T-cell (primary cell): ENCODE data around the gene CCR7. TPM values are rescaled to one million over a fixed set of nuclear protein-coding genes. Genes with fewer than 3 reads are reported as not detected.
A peak's percentile ranks its signal among the peaks of the same experiment; 100 is the strongest.
"Not testable (repeated sequence)": the region's sequence is repeated elsewhere in the genome, so short reads cannot be mapped to it uniquely, and the experiment has no call there.

Source experiments
- ATAC-seq, 4 experiments: fragments of 200-7000 bp in 3 of 4; fragments of 150-1000 bp in 1 of 4; cut with Tn5 transposase; replicated peaks in 1 of 4; 1 replicate in 3 of 4; 2 replicates in 1 of 4; pipeline ENCODE4 v1.10.0; 2021; ENCODE audit warnings: moderate library complexity in 3 of 4, mild to moderate bottlenecking in 2 of 4, moderate number of reproducible peaks in 1 of 4
- CTCF ChIA-PET, 2 donors: fragments of 300-600 bp; sonication (Branson Sonifier 250); formaldehyde crosslinking; loops; one replicate each; lab custom pipeline; 2022; ENCODE audit warnings: antibody characterized with exemption in 2 of 2; lab: Charles Lee
- POLR2A ChIA-PET, 2 donors: fragments of 300-600 bp; sonication (Branson Sonifier 250); formaldehyde crosslinking; loops; one replicate each; lab custom pipeline; 2022; ENCODE audit warnings: antibody characterized with exemption in 2 of 2; lab: Charles Lee
- DNase-seq, 35 experiments: peaks; one replicate each; pipeline versions ENCODE4 v3.0.0 to v3.0.0-alpha.2; 2013 to 2023
- H3K27ac ChIP-seq: one replicate; pipeline ENCODE4 v1.5.1; 2013; ENCODE audit warnings: low read length
- H3K27me3 ChIP-seq, 2 experiments: replicated peaks in 1 of 2; 1 replicate in 1 of 2; 2 replicates in 1 of 2; pipeline versions ENCODE4 v1.6.1 to v1.7.0; 2013; ENCODE audit warnings: low read length in 1 of 2, mixed read lengths in 1 of 2; ENCODE audit not compliant: control insufficient read depth in 2 of 2, insufficient read depth in 2 of 2; ENCODE audit errors: extremely low read depth in 1 of 2
- H3K36me3 ChIP-seq, 2 donors: 1 replicate in 1 of 2; 2 replicates in 1 of 2; pipeline versions ENCODE4 v1.6.1 to v1.7.0; 2013; ENCODE audit warnings: low read length in 1 of 2; ENCODE audit not compliant: control insufficient read depth in 2 of 2, insufficient read depth in 1 of 2; ENCODE audit errors: extremely low read depth in 1 of 2
- H3K4me1 ChIP-seq, 2 experiments: 1 replicate in 1 of 2; 2 replicates in 1 of 2; pipeline versions ENCODE4 v1.6.1 to v1.7.0; 2013; ENCODE audit warnings: low read length in 2 of 2, mixed read lengths in 1 of 2; ENCODE audit not compliant: insufficient read depth in 2 of 2, control insufficient read depth in 1 of 2; ENCODE audit errors: extremely low read depth in 1 of 2
- H3K4me3 ChIP-seq, 2 donors: 1 replicate in 1 of 2; 2 replicates in 1 of 2; pipeline versions ENCODE4 v1.5.1 to v1.7.0; 2013; ENCODE audit warnings: mild to moderate bottlenecking in 2 of 2, low read length in 1 of 2, moderate library complexity in 1 of 2; ENCODE audit not compliant: control insufficient read depth in 1 of 2; ENCODE audit errors: extremely low read depth in 1 of 2
- H3K9me3 ChIP-seq: 2 replicates; pipeline ENCODE4 v1.7.0; 2013
- H3K27ac Mint-ChIP-seq, 2 donors: one replicate each; pipeline ENCODE4 v1.8.0; 2020 to 2021; ENCODE audit warnings: mild to moderate bottlenecking in 2 of 2, mixed read lengths in 2 of 2
- H3K27me3 Mint-ChIP-seq, 2 donors: one replicate each; pipeline ENCODE4 v1.8.0; 2021 to 2022; ENCODE audit warnings: mixed read lengths in 2 of 2
- H3K36me3 Mint-ChIP-seq: one replicate; pipeline ENCODE4 v1.8.0; 2021; ENCODE audit warnings: mixed read lengths
- H3K4me1 Mint-ChIP-seq, 3 donors: one replicate each; pipeline ENCODE4 v1.8.0; 2020 to 2022; ENCODE audit warnings: mixed read lengths in 3 of 3, mild to moderate bottlenecking in 1 of 3
- H3K4me3 Mint-ChIP-seq, 3 donors: one replicate each; pipeline ENCODE4 v1.8.0; 2020 to 2022; ENCODE audit warnings: mild to moderate bottlenecking in 3 of 3, mixed read lengths in 3 of 3, moderate library complexity in 3 of 3
- H3K9me3 Mint-ChIP-seq, 3 donors: one replicate each; pipeline ENCODE4 v1.8.0; 2020 to 2022; ENCODE audit warnings: mixed read lengths in 3 of 3
- WGBS: methylation state at CpG from one replicate; pipeline ENCODE4 v1.1.5; 2013; ENCODE audit warnings: missing lambda C conversion rate; ENCODE audit not compliant: insufficient coverage; 5-methylcytosine and 5-hydroxymethylcytosine counted together
- total RNA-seq, 35 experiments: library from RNA in 6 of 35; stranded (reverse) in 6 of 35; fragments of 120-200 nt in 1 of 35; gene quantifications; one replicate each; pipeline versions ENCODE4 v1.2.1 to v1.2.4 and lab custom pipeline; 2013 to 2026

Gene CCR7
- total RNA-seq, 5 donors from 2014 or later (not counting 1 experiment from before 2014, with no cell fraction given): 173 to 438 (median 340) TPM

DNA sequence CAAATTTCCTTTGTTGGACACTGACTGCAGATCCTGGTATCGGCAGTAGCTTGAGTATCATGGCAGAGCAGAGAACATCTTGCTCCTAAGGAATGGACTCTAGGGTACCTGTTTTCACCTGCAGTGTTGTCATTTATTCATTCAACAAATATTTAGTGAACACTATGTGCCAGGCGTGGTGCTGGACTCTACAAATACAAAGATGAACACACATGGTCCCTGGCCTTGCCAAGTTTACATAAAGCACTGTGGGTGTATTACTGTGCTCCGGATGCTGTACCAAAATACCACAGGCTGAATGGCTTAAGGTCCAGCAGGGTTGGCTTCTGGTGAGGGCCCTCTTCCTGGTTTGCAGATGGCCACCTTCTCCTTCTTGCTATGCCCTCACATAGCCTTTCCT is 14.2 kb upstream of the CCR7 start:
- WGBS: 100% methylated on average over 1 of the region's 3 CpGs
- Histone ChIP-seq H3K4me1 (peaks cover 43 to 65% of the 10 kb centered on the region in 2 experiments), H3K36me3 (no peaks in the 10 kb centered on the region), H3K27me3 (no peaks in the 10 kb centered on the region), H3K9me3 (no peaks in the 10 kb centered on the region), H3K27ac (no peak overlapping the region), H3K4me3 (no peak overlapping the region)
- H3K4me1 Mint-ChIP-seq: peaks cover 87 to 91% (median 91%) of the 10 kb centered on the region in 3 donors
- H3K4me3 Mint-ChIP-seq: peak overlapping the region in 1 of 3 donors; percentile 36
- H3K9me3 Mint-ChIP-seq: peaks cover 0 to 11% (median under 1%) of the 10 kb centered on the region in 3 donors
- H3K27me3 Mint-ChIP-seq: no peaks in the 10 kb centered on the region
- ATAC-seq: no peak
- ChIA-PET POLR2A (interaction anchor here in 1 of 2 donors (0.5 kb wide), 1 partner anchor 257 kb away, joined by 3 read pairs; no protein-coding TSS in a partner anchor), CTCF (interaction anchor here in 1 of 2 donors (0.7 kb wide), 1 partner anchor 23 kb away, joined by 4 read pairs; no protein-coding TSS in a partner anchor)
- H3K36me3 Mint-ChIP-seq: peaks cover 17% of the 10 kb centered on the region
- H3K27ac Mint-ChIP-seq: peak overlapping the region; percentile 81 to 96
- DNase-seq: no peak

DNA sequence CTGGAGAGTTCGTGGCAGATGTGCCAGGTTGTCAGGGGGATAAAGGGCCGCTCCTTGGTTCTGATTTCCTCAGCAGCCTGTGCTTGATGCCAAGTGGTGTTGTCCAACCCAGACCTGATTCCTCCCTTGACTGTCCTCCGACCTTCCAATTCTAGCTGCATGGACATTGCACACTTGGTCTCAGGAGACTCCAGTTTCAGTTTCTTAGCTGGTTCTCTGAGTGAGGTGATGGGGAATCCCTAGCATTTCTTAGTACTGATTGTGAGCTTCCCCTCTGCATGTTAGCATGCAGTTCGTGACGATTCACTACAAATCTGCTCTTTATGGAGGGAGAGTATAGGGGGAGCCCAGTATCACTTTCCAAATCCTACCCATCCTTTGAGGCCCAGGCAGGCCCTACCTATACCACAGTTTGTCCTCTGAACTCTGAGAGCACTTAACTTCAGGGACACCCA is 12.4 kb upstream of the CCR7 start:
- WGBS: 86% methylated on average over 2 of the region's 5 CpGs

DNA sequence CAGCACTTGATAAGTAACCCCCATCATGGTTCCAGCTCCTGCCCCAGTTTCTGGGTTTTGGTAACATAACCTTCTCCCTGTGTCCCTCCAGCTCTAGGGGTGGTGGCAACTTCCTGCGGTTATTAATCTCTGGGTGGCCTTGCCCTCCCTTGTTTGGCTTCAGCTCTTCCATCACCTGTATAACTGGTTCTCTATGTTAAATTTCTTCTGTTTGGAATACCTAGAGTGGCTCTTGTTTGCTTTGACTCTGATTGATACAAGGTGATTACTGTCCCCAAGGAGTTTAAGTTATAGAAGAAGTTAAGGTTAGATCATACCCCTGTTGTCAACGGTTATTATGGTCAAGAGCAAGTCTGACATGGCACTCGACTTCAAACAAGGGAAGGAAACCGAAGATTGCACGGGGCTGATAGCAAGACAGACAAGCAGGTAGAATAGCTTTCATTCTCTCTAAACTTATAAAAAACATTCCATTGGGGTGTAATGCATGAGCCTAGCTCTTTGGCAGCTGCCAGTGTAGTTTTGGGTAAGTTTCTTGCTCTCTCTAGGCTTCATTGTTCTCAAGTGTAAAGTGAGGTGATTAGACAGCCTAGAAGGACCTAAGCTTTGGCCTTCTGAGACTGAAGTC is 11.0 kb upstream of the CCR7 start:
- Mint-ChIP-seq H3K4me3 (peak overlapping the region; percentile 25 to 64 (median 64)), H3K27ac (peak overlapping the region; percentile 95), H3K27me3 (no peaks in the 10 kb centered on the region), H3K9me3 (peaks cover 3 to 39% (median 7%) of the 10 kb centered on the region in 3 donors), H3K36me3 (peaks cover 27% of the 10 kb centered on the region), H3K4me1 (peaks cover 75 to 81% (median 77%) of the 10 kb centered on the region in 3 donors)
- CTCF ChIA-PET: interaction anchor here (0.5 to 1.3 kb wide), 4 partner anchors 8 to 286 kb away, joined by 3 read pairs; no protein-coding TSS in a partner anchor
- WGBS: no CpG with 5 or more reads among the region's 5 CpGs
- POLR2A ChIA-PET: interaction anchor here in 1 of 2 donors (0.7 to 2.0 kb wide), 3 partner anchors 12 to 21 kb away, joined by 3 to 10 read pairs (median 3); partner anchors contain the start of gene CCR7
- Histone ChIP-seq H3K9me3 (no peaks in the 10 kb centered on the region), H3K27me3 (no peaks in the 10 kb centered on the region), H3K36me3 (no peaks in the 10 kb centered on the region), H3K27ac (peak overlapping the region; percentile 54), H3K4me1 (peaks cover 26 to 45% of the 10 kb centered on the region in 2 experiments), H3K4me3 (no peak overlapping the region)
- DNase-seq (peak in 1 of 35 experiments; percentile 44), ATAC-seq (peak; percentile 51 to 85 (median 78))

More for the DNA sequence above, 12.4 kb upstream of the CCR7 start:
- ATAC-seq: peak; percentile 5 to 76 (median 24)
- peak overlapping the region; percentile 95 for H3K27ac Mint-ChIP-seq
- H3K27me3 Mint-ChIP-seq: no peaks in the 10 kb centered on the region
- Histone ChIP-seq H3K4me3 (no peak overlapping the region), H3K4me1 (peaks cover 39 to 60% of the 10 kb centered on the region in 2 experiments), H3K27me3 (no peaks in the 10 kb centered on the region), H3K9me3 (no peaks in the 10 kb centered on the region), H3K36me3 (no peaks in the 10 kb centered on the region), H3K27ac (peak overlapping the region; percentile 54)
- POLR2A ChIA-PET: interaction anchor here (1.0 to 2.0 kb wide), 4 partner anchors 13 to 30 kb away, joined by 3 to 10 read pairs (median 4); partner anchors contain the start of gene CCR7 (in 1 of the 2)
- H3K4me1 Mint-ChIP-seq: peaks cover 75 to 81% (median 78%) of the 10 kb centered on the region in 3 donors
- CTCF ChIA-PET: interaction anchor here (0.9 to 1.4 kb wide), 7 partner anchors 10 to 160 kb away, joined by 3 to 4 read pairs (median 3); partner anchors contain the start of gene TOP2A (in 1 of the 2)
- peaks cover 14% of the 10 kb centered on the region for H3K36me3 Mint-ChIP-seq
- H3K9me3 Mint-ChIP-seq: peaks cover 0 to 26% (median 3%) of the 10 kb centered on the region in 3 donors
- peak in 1 of 35 experiments; percentile 72 for DNase-seq
- H3K4me3 Mint-ChIP-seq: peak overlapping the region; percentile 22 to 64 (median 44)

DNA sequence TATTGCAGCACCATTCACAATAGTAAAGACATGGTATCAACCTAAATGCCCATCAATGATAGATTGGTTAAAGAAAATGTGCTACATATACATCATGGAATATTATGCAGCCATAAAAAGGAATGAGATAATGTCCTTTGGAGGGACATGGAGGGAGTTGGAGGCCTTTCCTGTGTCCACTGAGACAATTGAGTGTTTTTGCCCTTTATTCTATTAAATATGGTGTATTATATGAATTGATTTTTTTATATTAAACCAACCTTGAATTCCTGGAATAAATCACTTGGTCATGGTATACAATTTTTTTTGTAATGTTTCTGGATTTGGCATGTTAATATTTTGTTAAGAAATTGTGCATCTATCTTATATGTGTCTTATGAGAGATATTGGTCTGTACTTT is 9.0 kb upstream of the CCR7 start:
- Mint-ChIP-seq H3K27ac (no peak overlapping the region), H3K4me1 (peaks cover 75 to 82% (median 80%) of the 10 kb centered on the region in 3 donors), H3K36me3 (peaks cover 30% of the 10 kb centered on the region), H3K27me3 (no peaks in the 10 kb centered on the region), H3K4me3 (no peak overlapping the region), H3K9me3 (peaks cover 3 to 43% (median 9%) of the 10 kb centered on the region in 3 donors)
- Histone ChIP-seq H3K27ac (no peak overlapping the region), H3K4me3 (no peak overlapping the region), H3K9me3 (no peaks in the 10 kb centered on the region), H3K4me1 (peaks cover 22 to 33% of the 10 kb centered on the region in 2 experiments), H3K27me3 (peaks cover 0 to 2% of the 10 kb centered on the region in 2 experiments), H3K36me3 (no peaks in the 10 kb centered on the region)
- DNase-seq (no peak), ATAC-seq (no peak)
- POLR2A ChIA-PET: interaction anchor here in 1 of 2 donors (1.0 kb wide), 1 partner anchor 10 kb away, joined by 3 read pairs; no protein-coding TSS in a partner anchor
- CTCF ChIA-PET: no interaction called here

DNA sequence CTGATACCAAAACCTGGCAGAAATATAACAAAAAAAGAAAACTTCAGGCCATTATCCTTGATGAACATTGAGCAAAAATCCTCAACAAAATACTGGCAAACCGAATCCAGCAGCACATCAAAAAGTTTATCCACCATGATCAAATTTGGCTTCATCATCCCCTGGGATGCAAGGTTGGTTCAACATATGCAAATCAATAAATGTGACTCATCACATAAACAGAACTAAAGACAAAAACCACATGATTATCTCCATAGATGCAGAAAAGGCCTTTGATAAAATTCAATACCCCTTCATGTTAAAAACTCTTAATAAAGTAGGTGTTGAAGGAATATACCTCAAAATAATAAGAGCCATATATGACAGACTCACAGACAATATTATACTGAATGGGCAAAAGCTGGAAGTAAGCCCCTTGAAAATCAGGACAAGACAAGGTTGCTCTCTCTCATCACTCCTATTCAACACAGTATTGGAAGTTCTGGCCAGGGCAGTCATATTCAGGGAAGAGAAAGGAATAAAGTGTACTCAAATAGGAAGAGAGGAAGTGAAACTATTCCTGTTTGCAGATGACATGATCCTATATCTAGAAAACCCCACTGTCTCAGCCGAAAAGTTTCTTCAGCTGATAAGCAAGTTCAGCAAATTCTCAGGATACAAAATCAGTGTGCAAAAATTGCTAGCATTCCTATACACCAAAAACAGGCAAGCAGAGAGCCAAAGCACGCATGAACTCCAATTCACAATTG is 7.1 kb upstream of the CCR7 start:
- peaks cover 16 to 37% of the 10 kb centered on the region in 2 experiments for H3K4me1 ChIP-seq
- H3K4me3 Mint-ChIP-seq, H3K36me3 ChIP-seq, POLR2A ChIA-PET, CTCF ChIA-PET, H3K9me3 ChIP-seq, ATAC-seq, H3K27me3 Mint-ChIP-seq, H3K27ac ChIP-seq, DNase-seq, H3K4me3 ChIP-seq, H3K27me3 ChIP-seq: not testable (repeated sequence)
- Mint-ChIP-seq H3K27ac (peak overlapping the region in 1 of 2 donors; percentile 15), H3K36me3 (peaks cover 30% of the 10 kb centered on the region), H3K9me3 (peaks cover 3 to 43% (median 9%) of the 10 kb centered on the region in 3 donors), H3K4me1 (peaks cover 74 to 79% (median 77%) of the 10 kb centered on the region in 3 donors)
- WGBS: 79% methylated on average over 2 of the region's 3 CpGs
